Chondrocyte (in vitro differentiated cells): ENCODE data around the gene ABCA6. TPM values are rescaled to one million over a fixed set of nuclear protein-coding genes. Genes with fewer than 3 reads are reported as not detected.
"Not testable (repeated sequence)": the region's sequence is repeated elsewhere in the genome, so short reads cannot be mapped to it uniquely, and the experiment has no call there.

ENCODE experiments used
- DNase-seq: peaks from one replicate; pipeline ENCODE4 v3.0.0; 2021; ENCODE audit warnings: mixed read lengths, low spot score
- H3K27ac Mint-ChIP-seq: one replicate; pipeline ENCODE4 v1.8.0; 2021; ENCODE audit warnings: mild to moderate bottlenecking, moderate library complexity, mixed read lengths; ENCODE audit not compliant: unreplicated experiment
- H3K27me3 Mint-ChIP-seq: 2 replicates; pipeline ENCODE4 v1.8.0; 2021; ENCODE audit warnings: low read depth, mixed read lengths
- H3K36me3 Mint-ChIP-seq: 2 replicates; pipeline ENCODE4 v1.8.0; 2021; ENCODE audit warnings: low read depth, mixed read lengths
- H3K4me1 Mint-ChIP-seq: 2 replicates; pipeline ENCODE4 v1.8.0; 2021; ENCODE audit warnings: low read depth, mild to moderate bottlenecking, mixed read lengths
- H3K4me3 Mint-ChIP-seq: one replicate; pipeline ENCODE4 v1.8.0; 2021; ENCODE audit warnings: mild to moderate bottlenecking, moderate library complexity, mixed read lengths; ENCODE audit not compliant: unreplicated experiment
- H3K9me3 Mint-ChIP-seq: 2 replicates; pipeline ENCODE4 v1.8.0; 2021; ENCODE audit warnings: low read depth, mixed read lengths
- CTCF ChIP-seq: fragments of 200-600 bp; sonication (generic); IDR thresholded peaks from 2 replicates; pipeline ENCODE4 v1.5.0; 2021; ENCODE audit warnings: antibody characterized with exemption, mild to moderate bottlenecking, moderate library complexity
- total RNA-seq: library from RNA; stranded (reverse); gene quantifications from 3 replicates; pipeline ENCODE4 v1.2.1, GENCODE V29; 2021

ABCA6 gene
- total RNA-seq, 1 donor from 2014 or later: 0.30 TPM

- not testable (repeated sequence) for H3K27ac Mint-ChIP-seq, H3K27me3 Mint-ChIP-seq, H3K36me3 Mint-ChIP-seq, H3K4me1 Mint-ChIP-seq, DNase-seq, H3K4me3 Mint-ChIP-seq
- peaks cover 14% of the 10 kb centered on the region for H3K9me3 Mint-ChIP-seq
Observed at GRCh38 chr17:69070378-69071232, 71.1 kb downstream of the ABCA6 start.

- H3K27me3 Mint-ChIP-seq: no peaks in the 10 kb centered on the region
- H3K9me3 Mint-ChIP-seq: peaks cover 7% of the 10 kb centered on the region
- no peak overlapping the region for H3K4me3 Mint-ChIP-seq
Observed at GRCh38 chr17:69069226-69069750, 72.4 kb downstream of the ABCA6 start.

GRCh38 chr17:69067274-69068047 lies 74.2 kb downstream of the ABCA6 start:
- Mint-ChIP-seq H3K4me3 (no peak overlapping the region), H3K4me1 (no peaks in the 10 kb centered on the region), H3K9me3 (no peaks in the 10 kb centered on the region), H3K27ac (no peak overlapping the region), H3K27me3 (no peaks in the 10 kb centered on the region), H3K36me3 (no peaks in the 10 kb centered on the region)
- no peak for DNase-seq
- peak; percentile 30 for TF ChIP-seq CTCF

More at GRCh38 chr17:69069226-69069750, 72.4 kb downstream of the ABCA6 start:
- DNase-seq: no peak
- Mint-ChIP-seq H3K36me3 (peaks cover 1% of the 10 kb centered on the region), H3K4me1 (no peaks in the 10 kb centered on the region), H3K27ac (no peak overlapping the region)
- no peak for TF ChIP-seq CTCF

GRCh38 chr17:69066482-69066881 lies 75.2 kb downstream of the ABCA6 start:
- no peak overlapping the region for H3K27ac Mint-ChIP-seq
- no peak for TF ChIP-seq CTCF
- H3K9me3 Mint-ChIP-seq: no peaks in the 10 kb centered on the region
- no peak for DNase-seq
- no peaks in the 10 kb centered on the region for H3K36me3 Mint-ChIP-seq
- H3K4me1 Mint-ChIP-seq: peaks cover 5% of the 10 kb centered on the region
- no peaks in the 10 kb centered on the region for H3K27me3 Mint-ChIP-seq
- H3K4me3 Mint-ChIP-seq: no peak overlapping the region

- Mint-ChIP-seq H3K4me1 (peaks cover 17% of the 10 kb centered on the region), H3K4me3 (no peak overlapping the region), H3K27ac (no peak overlapping the region), H3K9me3 (no peaks in the 10 kb centered on the region), H3K36me3 (no peaks in the 10 kb centered on the region), H3K27me3 (no peaks in the 10 kb centered on the region)
- no peak for DNase-seq
- no peak for TF ChIP-seq CTCF
Observed at GRCh38 chr17:69065113-69065512, 76.6 kb downstream of the ABCA6 start.
